ENCODE measurements around the gene S1PR3.

The S1PR3 gene

DNA sequence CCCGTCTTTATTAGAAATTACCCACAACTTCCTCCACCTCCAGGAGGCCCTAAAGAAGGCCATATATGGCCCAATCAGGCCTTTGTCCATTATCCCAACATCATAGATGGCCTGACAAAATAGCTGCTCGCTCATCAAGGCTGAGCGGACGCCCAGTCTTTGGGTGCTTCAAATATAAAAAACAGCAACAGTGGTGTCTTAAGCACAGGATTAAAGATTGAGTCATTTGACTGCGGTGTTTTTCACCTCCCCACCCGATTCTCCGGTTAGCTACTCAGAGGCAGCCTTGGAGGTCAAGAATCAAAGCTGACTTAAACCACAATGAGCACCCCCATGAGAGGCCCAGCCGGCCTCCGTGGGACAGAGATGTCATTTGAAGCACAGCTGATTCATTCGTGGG lies 18.8 kb downstream of the S1PR3 start:
- no peak for DNase-seq

DNA sequence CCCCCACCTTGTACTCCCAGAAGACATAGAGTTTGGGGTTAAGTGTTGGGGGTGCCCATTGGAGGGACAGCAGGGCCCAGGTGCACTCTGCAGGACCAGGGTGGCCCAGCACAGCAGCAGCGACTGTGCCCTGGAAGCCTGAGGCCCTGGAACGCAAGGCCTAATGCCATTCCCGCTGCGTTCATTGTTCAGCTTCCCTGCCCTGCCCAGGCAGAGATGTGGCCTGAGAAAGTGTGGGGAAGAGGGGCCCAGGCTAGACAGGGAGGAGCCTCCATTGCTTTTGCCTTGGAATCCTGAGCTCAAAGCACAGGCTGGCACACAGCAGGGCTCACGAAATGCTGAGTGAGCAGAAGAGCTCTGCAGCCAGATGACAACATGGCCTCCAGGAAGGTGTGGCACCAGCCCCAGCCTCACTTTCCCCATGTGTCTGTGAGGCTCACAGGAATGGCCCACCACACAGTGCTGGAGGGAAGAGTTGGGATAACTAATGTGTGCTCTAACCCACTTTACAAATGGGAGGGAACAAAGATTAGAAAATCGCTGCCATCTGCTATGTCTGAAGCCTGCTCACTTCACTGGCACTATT lies 19.4 kb downstream of the S1PR3 start:
- no peak for DNase-seq

DNA sequence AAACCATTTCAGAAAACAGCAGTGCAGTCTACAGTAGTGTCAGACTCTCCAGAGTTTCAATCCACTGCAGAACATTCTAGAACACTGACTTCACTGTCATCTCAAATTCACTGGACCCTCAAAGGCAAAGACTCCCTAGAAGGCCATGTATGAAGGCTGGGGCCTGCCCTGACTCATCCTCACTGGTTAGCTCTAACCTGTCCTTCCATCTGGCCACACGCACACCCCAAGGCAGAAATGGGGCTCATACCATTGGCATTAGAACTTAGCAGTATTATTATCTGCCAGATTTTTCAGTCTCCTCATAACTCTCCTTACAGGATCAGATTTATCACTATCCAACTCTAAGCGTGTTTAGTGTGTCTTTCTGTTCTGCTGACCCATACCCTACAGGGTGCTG lies 20.4 kb downstream of the S1PR3 start:
- DNase-seq, result no peak

DNA sequence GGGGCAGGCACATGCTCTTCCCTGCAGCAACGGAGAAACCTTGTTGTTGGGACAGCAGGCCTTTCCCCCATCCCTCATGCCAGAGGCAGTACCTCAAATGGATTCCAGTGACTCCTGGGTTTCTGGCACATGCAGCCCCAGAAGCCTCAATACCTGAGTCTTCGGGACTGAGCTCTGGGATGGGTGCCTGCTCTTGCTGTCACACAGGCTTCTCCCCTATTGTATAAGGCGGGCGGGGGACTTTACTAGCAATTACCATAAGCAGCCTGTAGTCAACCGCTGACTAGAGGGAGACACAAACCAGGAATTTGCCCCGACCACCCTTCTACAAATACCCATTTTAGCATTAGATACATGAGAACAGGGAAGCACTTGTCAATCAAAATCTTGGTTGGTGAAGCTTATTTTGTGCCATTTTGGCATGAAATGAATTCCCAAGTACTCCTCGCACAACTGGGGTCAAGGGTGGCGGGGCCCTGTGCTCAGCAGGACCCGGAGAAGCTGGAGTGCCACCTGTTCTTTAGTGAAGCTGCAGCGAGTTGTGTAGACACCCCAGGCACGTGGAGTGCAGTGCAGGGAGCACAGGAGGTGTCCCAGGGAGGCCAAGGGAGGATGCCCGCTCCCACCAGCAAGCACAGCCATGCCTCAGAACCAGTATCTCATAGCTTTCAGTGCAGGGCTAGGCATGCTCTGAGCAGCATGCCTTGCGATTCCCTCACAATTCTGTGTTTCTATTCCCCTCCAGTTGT lies 21.2 kb downstream of the S1PR3 start:
- no peak for DNase-seq

DNA sequence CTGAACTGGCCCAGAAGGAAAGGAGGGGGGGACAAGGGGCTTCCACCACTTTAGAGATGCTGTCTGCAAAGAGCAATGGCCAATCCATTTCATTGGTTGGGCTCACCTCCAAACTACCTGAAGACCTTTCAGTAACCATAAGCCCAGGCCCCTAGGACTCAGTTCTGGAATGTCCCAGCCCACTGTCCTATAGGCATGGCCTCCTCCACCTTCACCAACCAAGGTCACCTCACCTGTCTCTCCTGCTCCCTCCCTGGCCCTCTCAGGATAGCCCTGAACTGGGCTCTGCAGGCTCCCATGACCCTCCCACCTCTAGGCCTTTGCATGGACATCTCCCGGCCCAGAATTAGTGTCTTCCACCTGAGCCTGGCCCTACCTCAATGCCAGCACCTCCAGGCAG lies 22.4 kb downstream of the S1PR3 start:
- DNase-seq, result no peak

DNA sequence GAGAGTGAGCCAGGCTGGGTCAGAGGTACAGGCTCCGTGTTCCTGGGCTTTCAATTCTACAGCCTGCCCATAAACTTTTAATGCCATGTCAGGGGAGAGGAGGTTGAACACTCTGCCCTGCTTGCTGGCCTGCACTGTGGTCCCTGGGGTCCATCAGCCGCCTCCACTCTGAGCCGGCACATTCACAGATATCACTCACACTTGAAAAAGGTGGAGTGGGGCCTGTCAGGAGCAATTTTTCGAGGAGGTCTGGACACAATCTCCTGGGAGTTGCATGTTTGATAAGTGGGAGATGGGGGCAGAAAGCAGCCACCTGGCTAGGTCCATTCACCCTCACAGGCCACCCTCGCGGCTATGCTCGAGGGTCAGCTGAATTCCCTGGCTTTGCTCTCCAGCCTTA lies 22.9 kb downstream of the S1PR3 start:
- DNase-seq, result no peak

DNA sequence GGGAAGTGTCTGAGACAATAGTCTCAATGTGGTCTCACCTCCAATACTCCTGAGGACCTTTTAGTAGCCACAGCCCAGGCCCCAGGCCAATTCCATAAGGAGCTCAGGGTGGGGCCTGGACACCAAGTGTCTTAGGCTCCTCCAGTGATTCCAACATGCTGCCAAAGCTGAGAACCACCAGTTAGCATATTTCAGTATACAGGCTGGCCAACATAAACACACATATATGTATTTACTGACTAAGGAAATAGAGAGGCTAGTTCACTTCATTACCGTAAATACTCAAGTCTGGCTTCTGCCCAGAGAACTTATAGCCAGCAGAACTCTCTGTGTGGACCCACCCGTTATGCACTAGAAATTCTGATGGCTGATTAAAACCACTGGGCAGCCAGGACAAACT lies 24.1 kb downstream of the S1PR3 start:
- no peak for DNase-seq

DNA sequence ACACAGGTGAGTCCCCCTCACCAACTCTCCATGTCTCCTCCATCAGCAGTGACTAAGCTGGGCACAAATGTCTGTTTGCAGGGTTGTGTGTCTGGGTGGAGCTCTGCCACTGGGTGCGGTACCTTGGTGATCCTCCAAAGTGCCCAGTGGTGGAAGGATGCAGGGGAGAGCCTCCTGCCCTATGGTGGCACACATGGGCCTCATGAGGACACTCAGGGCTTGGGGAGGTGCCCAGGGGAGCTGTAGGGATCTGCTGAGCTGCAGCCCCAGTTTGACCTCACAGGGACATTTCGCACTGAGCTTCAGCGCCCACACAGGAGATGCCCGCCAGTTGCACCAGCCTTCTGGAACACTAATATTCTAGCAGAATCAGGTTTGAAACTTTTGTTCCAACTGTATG lies 29.5 kb downstream of the S1PR3 start:
- no peak for DNase-seq

DNA sequence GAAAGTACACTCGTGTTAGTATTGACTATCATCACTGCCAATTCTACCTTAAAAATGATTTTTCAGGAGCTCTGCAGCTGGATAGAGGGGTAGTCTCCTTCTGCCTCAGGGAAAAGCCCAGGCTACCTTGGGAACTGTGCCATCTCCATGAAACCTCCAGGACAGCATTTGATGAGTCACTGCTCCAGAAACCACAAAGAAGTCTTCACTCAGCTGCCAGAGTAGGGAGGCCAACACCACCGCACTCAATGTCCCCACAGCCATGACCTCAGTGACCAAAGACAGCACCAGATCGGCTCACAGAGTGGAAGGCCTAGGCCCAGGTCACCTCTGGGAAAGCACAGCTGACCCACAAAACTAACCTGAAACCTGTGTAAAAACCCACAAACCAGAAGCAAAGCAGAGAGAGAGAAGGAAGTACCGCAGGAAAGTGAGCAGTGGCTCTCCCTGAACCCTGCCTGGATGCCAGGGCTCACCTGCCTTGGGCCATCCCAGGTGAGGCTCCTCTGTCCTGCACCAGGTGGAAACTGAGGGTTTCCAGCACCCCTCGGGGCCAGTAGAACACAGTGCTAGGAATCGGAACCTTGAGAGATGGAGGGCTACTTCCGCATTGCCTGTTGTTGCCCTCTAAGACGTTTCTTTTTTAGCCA lies 30.0 kb downstream of the S1PR3 start:
- no peak for DNase-seq

DNA sequence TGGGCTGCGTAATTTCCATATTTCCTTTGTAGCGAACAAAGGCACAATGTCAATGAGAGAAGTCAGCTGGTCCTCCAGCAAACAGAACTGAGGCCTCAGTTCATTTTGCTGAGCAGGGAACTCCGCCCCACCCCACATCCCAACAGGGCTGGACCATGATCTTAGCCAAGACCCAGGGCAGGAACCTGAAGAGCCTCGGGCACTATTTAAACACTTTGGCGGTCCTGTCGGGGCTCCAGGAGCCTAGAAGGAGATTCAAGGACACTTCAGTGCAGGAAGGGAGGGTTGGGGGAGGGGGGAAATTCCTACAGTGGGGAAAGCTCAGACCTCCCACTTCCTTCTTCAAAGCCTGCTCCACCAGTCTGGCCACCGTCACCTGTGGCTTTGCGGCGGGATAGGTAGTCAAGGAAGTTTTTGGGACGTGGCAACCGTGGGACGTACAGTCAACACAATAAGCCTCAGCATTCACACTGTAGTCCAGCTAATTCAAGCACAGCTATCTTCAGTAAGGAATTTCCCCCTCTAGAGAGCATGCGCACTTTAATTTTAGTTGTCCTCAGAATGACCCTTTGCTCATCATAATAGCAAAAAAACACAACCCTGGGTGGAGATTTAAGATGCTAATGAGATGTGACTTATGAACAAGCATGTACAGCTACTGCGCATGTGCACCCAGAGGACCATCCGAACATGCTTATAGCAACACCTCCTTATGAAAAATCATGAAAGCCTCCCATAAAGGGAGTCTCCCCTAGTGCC lies 30.9 kb downstream of the S1PR3 start:
- no peak for DNase-seq

DNA sequence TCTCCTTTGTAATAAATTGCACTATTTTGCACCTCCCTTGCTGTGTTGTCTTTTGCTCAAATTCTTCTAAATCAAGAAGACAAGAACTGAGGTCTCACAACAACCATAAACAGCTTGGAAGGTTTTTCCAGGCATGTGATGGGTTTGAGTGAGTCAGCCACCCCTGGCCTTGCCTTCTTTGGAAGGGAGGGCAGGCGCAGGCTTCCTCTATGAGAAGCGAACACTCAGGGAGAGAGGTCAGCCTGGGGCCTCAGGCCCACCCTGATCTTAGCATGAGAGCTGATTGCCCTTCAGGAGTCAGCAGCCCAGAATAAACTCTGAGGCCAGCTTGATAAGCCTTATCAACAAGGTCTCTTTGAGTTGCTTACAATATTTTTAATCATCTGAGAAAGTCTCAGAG lies 31.6 kb downstream of the S1PR3 start:
- no peak for DNase-seq

DNA sequence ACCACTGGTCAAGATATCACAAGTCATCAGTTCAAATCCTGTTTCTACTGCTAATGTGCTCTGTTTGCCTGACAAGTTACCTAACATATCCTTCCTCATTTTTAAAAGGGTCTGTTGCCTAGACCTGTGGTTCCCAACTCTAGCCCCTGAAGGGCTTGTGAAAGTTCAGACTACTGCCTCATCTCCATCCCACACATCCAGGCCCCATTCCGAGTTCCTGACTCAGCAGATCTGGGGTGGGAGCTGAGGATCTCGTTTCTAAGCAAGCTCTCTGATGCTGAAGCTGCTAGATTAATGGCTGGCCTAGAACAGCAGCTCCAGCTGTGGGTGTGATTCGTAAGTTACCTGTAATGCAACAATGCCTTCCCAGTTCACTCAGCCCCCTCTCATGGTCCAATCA lies 32.5 kb downstream of the S1PR3 start:
- DNase-seq, result no peak

DNA sequence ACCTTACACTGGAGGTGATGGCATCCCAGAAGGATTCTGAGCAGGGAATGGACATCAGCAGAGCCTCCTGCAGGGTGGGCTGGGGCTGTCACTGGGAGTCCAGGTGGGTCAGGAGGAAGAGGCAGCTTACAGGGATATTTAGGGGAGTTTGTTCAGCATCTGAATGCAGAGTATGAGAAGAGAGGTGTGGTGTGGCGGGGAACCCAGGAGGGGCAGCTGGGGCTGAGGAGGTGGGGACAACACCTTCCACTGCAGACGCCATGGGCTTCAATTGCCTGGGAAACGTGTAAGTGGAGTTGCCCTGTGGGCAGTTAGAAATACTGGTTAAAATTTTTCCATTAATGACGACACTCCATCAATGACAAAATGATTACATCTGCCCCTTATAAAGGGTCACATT lies 33.5 kb downstream of the S1PR3 start:
- DNase-seq, result no peak

DNA sequence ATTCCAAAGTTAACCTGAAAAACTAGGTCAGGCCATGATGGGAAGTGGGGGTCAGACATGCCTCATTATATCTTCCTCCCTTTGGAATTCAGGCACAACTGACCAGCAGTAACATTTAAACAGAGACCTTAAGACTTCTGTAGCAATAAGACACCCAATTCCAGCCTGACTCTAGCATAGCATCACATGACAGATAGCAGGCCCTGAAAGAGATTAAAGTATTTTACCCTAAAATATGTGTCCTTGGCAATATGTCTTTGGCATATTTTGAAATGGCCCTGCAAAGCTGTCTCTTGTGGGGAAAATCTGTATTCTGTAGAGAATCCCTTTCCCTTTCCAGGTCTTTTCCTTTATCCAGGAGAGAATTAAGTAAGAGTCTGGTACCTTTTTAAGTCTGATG lies 34.3 kb downstream of the S1PR3 start:
- DNase-seq, result no peak

DNA sequence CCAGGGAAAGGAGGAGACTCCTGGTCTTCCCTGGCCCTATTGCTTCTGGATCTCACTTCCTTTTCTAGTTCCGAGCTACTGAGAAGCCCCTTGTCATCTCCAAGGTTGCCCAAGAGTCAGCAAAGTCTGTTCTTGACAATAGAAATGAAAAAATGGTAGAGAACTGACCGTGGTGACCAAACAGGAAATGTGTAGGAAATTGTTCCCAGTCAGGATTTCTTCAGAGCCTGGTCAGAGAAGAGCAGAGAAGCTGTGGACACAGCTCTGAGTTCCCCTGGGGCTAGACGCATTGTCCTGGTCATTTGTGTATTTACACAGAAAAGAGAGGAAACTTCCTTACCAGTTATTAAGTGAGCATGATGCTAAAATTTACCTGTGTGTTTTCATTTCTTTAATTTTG lies 35.6 kb downstream of the S1PR3 start:
- no peak for DNase-seq

DNA sequence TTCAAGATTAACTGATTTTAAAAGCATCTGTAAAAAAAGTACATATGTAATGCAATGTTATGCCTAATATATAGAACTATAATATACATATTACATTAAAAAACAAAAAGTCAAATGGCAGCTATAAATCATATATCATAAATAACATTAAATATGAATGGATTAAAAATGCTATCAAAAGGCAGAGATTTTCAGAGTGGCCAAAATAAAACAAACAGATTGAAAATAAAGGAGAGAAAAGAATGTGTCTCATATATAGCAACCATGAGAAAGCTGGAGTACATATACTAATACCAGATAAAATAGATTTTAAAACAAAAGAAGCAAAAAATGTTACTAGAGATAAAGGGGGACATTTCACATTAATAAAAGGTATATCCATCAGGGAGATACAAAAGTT lies 38.5 kb downstream of the S1PR3 start:
- no peak for DNase-seq

DNA sequence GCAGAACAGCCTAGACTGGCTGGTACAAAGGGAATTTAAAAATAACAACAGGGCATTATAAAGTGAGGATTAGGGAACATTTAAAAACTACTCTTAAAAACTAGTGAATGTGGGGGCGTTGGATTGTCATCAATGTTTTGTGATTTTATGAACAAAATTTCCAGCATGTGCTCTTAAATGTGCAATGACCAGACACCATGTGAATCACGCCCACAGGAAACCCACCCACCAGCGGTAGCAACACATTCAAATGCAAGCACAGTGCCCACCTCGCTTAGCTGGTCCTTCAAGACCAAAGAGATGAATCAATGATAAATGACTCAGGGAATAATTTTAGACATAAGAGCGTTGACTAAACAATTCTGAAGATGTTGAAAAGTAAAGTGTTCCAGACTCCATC lies 40.9 kb downstream of the S1PR3 start:
- DNase-seq, result no peak

DNA sequence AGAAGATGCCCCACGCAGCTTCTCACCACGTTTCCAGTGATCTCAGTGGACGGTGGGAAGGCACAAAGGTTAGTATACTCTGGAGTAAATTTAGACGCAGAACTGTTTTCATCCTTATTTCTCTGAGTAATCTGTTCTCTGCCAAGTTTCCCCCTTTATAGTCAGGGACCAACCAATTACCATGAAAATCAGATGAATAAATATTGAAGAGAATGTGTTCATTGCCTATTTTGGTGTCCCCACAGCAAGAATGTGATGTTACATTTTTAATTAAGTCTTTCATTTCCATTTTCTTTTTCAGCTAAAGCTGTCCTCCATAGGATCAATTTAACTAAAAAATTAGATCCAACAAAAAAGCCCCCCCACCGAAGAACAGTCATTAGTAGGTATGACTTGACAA lies 41.4 kb downstream of the S1PR3 start:
- DNase-seq, result no peak

DNA sequence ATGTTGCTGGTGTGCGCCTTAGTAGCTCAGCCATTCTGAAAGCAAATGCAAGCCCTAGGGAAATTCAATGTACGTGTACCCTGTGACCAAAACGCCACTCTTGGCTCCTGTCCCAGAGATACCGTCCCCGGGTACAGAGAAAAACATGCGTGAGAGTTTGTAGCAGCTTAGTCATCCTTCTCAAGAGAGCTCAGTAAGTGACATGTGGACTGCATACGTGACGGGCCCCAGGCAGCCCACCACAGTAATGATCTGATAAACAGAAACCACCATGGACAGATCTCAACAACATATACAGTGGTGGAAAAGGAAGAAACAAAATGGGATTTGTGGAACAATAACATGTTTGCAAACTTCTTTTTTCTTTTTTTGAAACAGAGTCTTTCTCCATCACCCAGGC lies 45.1 kb downstream of the S1PR3 start:
- DNase-seq, result no peak

DNA sequence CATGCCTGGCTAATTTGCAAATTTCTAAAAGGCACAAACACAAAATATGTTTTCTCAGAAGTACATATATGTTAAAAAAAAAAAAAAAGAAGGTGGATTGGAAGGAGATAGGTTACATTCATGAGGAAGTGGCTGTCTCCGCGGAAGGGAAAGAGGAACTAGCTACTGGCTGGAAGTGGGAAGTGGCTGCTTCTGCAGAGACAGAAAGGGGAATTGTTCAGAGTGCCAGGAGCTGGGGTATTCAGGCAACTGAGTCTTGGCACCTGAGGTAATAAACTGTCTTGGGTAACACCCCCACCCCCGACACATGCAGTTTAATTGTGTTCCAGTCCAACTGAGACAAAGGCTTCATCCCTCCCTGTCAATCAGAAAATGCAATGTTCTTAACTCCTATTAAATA lies 45.6 kb downstream of the S1PR3 start:
- no peak for DNase-seq

DNA sequence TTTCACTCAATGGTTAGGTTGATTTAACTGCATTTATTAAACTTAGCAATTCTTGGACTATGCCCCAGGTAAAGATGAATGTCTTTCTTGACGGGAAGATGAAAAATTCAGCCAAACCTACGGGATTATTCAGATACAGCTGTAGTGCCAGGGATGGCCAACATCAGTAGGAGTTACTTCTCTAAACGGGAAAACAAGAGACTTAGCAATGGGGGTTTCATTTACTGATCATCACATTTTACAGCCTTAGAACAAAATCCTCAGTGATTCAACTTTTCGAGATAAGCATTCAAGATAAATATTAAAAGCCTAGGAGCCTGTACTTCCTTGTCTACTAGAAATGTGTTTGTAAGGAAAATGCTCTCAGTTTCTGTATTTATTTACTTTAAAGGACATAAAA lies 46.1 kb downstream of the S1PR3 start:
- DNase-seq, result no peak

DNA sequence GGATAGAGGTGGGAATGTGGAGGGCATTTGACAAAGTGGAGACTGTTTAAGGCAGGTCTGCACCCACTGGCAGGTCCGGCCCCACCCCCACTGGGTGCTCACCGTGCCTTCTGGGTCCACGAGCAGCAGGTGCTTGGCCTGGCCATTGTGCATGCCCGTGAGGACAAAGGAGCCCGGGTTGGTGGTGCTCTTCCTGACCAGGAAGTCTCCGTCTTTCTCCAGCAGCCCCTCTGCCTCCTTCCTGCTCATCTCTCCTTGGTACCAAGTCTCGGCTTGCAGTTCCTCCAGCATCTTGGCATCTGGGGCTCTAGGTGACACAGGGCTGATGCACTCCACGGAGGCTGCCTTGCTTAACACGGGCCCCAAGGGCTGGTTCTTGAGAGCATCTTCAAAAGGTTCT lies 46.6 kb downstream of the S1PR3 start:
- DNase-seq, result no peak

DNA sequence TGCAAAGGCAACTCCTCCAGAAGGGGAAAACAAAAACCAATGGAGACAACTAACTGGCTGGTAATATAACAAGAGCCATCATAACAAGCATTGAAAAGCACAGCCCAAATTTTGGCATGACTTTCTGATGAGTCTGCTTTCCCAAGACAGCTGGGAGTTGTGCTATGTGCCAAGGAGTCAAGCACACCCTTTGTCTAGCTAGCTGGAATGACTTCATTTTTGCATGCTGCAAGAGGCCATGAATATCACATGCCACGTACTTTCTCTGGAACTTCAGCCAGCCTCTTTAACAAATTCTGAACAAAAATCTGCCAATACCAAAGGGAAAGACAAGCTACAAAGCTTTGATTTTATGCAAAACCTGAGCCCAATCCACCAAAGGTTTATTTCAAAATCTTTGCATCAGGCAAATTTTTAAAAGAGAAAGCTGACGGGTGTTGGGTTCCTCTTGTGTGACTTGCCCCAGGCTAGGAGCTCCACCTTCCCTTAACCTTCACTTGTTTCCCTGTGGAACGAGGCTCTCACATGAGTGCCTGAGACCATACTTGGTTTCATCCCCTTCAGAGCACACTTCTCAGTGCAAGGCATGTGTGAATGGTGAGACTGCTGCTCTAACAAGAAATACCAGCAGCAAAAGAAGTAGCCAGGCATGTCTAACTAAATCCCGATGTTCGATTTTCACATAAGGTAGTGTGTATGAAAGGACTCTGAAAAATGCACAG lies 47.3 kb downstream of the S1PR3 start:
- no peak for DNase-seq
